H9 (cell line): ENCODE measurements around the gene MXI1. TPM values are rescaled to one million over a fixed set of nuclear protein-coding genes. Genes with fewer than 3 reads are reported as not detected.

Experiments
- DNase-seq: peaks from one replicate; pipeline ENCODE4 v3.0.0-alpha.2; 2017
- H2AFZ ChIP-seq: one replicate; pipeline ENCODE4 v1.6.1; 2013; ENCODE audit warnings: mild to moderate bottlenecking, low read length, control low read depth, moderate library complexity
- H2AK5ac ChIP-seq: 2 replicates; pipeline ENCODE4 v1.6.1; 2013; ENCODE audit warnings: low read length, control low read depth, mixed read lengths; ENCODE audit not compliant: insufficient read length
- H2BK120ac ChIP-seq: one replicate; pipeline ENCODE4 v1.6.1; 2013; ENCODE audit warnings: low read depth, mild to moderate bottlenecking, low read length, control low read depth, inconsistent platforms; ENCODE audit not compliant: poor library complexity, severe bottlenecking
- H2BK12ac ChIP-seq: 2 replicates; pipeline ENCODE4 v1.6.1; 2013; ENCODE audit warnings: low read length, control low read depth, mixed read lengths, low read depth; ENCODE audit not compliant: insufficient read length
- H2BK15ac ChIP-seq: 2 replicates; pipeline ENCODE4 v1.6.1; 2013; ENCODE audit warnings: low read depth, low read length, control low read depth
- H2BK20ac ChIP-seq: one replicate; pipeline ENCODE4 v1.6.1; 2013; ENCODE audit warnings: low read depth, mild to moderate bottlenecking, low read length, control low read depth, inconsistent platforms; ENCODE audit not compliant: poor library complexity, severe bottlenecking
- H2BK5ac ChIP-seq: 2 replicates; pipeline ENCODE4 v1.6.1; 2013; ENCODE audit warnings: low read length, control low read depth, mixed read lengths; ENCODE audit not compliant: insufficient read length
- H3K14ac ChIP-seq: 2 replicates; pipeline ENCODE4 v1.6.1; 2013; ENCODE audit warnings: low read length, control low read depth; ENCODE audit not compliant: insufficient read depth
- H3K18ac ChIP-seq: 2 replicates; pipeline ENCODE4 v1.6.1; 2013; ENCODE audit warnings: low read depth, mild to moderate bottlenecking, mixed read lengths, low read length, control low read depth; ENCODE audit not compliant: insufficient read length
- H3K23ac ChIP-seq: 2 replicates; pipeline ENCODE4 v1.6.1; 2013; ENCODE audit warnings: low read length, control low read depth, mixed read lengths, low read depth; ENCODE audit not compliant: insufficient read length
- H3K23me2 ChIP-seq: 2 replicates; pipeline ENCODE4 v1.6.1; 2013; ENCODE audit warnings: low read depth, mild to moderate bottlenecking, mixed read lengths, low read length, control low read depth; ENCODE audit not compliant: insufficient read length, poor library complexity, severe bottlenecking
- H3K27ac ChIP-seq: 2 replicates; pipeline ENCODE4 v1.5.1; 2013; ENCODE audit warnings: low read length, control low read depth, mixed read lengths, low read depth; ENCODE audit not compliant: insufficient read length
- H3K27me3 ChIP-seq: 2 replicates; pipeline ENCODE4 v1.6.1; 2013; ENCODE audit warnings: low read length, control low read depth, inconsistent platforms; ENCODE audit not compliant: insufficient read depth
- H3K4ac ChIP-seq: 2 replicates; pipeline ENCODE4 v1.6.1; 2013; ENCODE audit warnings: low read depth, mild to moderate bottlenecking, control low read depth, inconsistent platforms, low read length, moderate library complexity
- H3K4me1 ChIP-seq: 2 replicates; pipeline ENCODE4 v1.6.1; 2013; ENCODE audit warnings: low read length, control low read depth, inconsistent platforms; ENCODE audit not compliant: insufficient read depth
- H3K4me2 ChIP-seq: 2 replicates; pipeline ENCODE4 v1.6.1; 2013; ENCODE audit warnings: low read length, control low read depth, mixed read lengths; ENCODE audit not compliant: insufficient read length, insufficient read depth
- H3K56ac ChIP-seq: 2 replicates; pipeline ENCODE4 v1.6.1; 2013; ENCODE audit warnings: low read depth, mild to moderate bottlenecking, mixed read lengths, low read length, control low read depth; ENCODE audit not compliant: insufficient read length
- H3K79me1 ChIP-seq: 2 replicates; pipeline ENCODE4 v1.6.1; 2013; ENCODE audit warnings: low read depth, mild to moderate bottlenecking, moderate library complexity, low read length, control low read depth, inconsistent platforms; ENCODE audit not compliant: insufficient read depth, poor library complexity, severe bottlenecking
- H3K79me2 ChIP-seq: 2 replicates; pipeline ENCODE4 v1.6.1; 2013; ENCODE audit warnings: low read length, control low read depth, inconsistent platforms; ENCODE audit not compliant: insufficient read depth
- H3K9ac ChIP-seq: 2 replicates; pipeline ENCODE4 v1.6.1; 2013; ENCODE audit warnings: low read length, control low read depth, mixed read lengths; ENCODE audit not compliant: insufficient read length; ENCODE audit errors: extremely low read depth
- H3K9me3 ChIP-seq: one replicate; pipeline ENCODE4 v1.6.1; 2013; ENCODE audit warnings: low read depth, low read length, inconsistent platforms; ENCODE audit not compliant: control insufficient read depth
- H3T11ph ChIP-seq: one replicate; pipeline ENCODE4 v1.6.1; 2013; ENCODE audit warnings: mild to moderate bottlenecking, low read length, control low read depth, inconsistent platforms
- H4K20me1 ChIP-seq: one replicate; pipeline ENCODE4 v1.6.1; 2013; ENCODE audit not compliant: control insufficient read depth, insufficient read length, insufficient read depth
- H4K5ac ChIP-seq: 2 replicates; pipeline ENCODE4 v1.6.1; 2013; ENCODE audit warnings: low read depth, mild to moderate bottlenecking, mixed read lengths, low read length, control low read depth; ENCODE audit not compliant: insufficient read length
- H4K8ac ChIP-seq: replicated peaks from 2 replicates; pipeline ENCODE4 v1.6.1; 2013; ENCODE audit warnings: low read length, control low read depth, mixed read lengths, low read depth; ENCODE audit not compliant: insufficient read length
- H4K91ac ChIP-seq: 2 replicates; pipeline ENCODE4 v1.6.1; 2013; ENCODE audit warnings: low read depth, mild to moderate bottlenecking, moderate library complexity, mixed read lengths, low read length, control low read depth; ENCODE audit not compliant: insufficient read length
- H3K27ac Mint-ChIP-seq, 3 experiments: 2 replicates in 2 of 3; 3 replicates in 1 of 3; pipeline ENCODE4 v1.8.0; 2020 to 2021; ENCODE audit warnings: mixed read lengths in 3 of 3, mild to moderate bottlenecking in 1 of 3, moderate library complexity in 1 of 3
- H3K27me3 Mint-ChIP-seq: 2 replicates; pipeline ENCODE4 v1.8.0; 2021; ENCODE audit warnings: low read depth, mild to moderate bottlenecking, moderate library complexity, mixed read lengths
- H3K36me3 Mint-ChIP-seq, 3 experiments: 2 replicates in 2 of 3; 3 replicates in 1 of 3; pipeline ENCODE4 v1.8.0; 2020 to 2021; ENCODE audit warnings: low read depth in 3 of 3, mixed read lengths in 3 of 3; ENCODE audit not compliant: insufficient read depth in 1 of 3
- H3K4me1 Mint-ChIP-seq, 2 experiments: 2 replicates each; pipeline ENCODE4 v1.8.0; 2020; ENCODE audit warnings: mixed read lengths in 2 of 2
- H3K4me3 Mint-ChIP-seq, 2 experiments: 2 replicates in 1 of 2; 3 replicates in 1 of 2; pipeline ENCODE4 v1.8.0; 2020 to 2021; ENCODE audit warnings: mild to moderate bottlenecking in 2 of 2, mixed read lengths in 2 of 2, moderate library complexity in 1 of 2
- H3K9me3 Mint-ChIP-seq, 2 experiments: 2 replicates in 1 of 2; 3 replicates in 1 of 2; pipeline ENCODE4 v1.8.0; 2020; ENCODE audit warnings: mild to moderate bottlenecking in 2 of 2, mixed read lengths in 2 of 2, moderate library complexity in 1 of 2
- CTCF ChIP-seq: fragments of 200-600 bp; sonication (generic); conservative IDR thresholded peaks from 3 replicates; pipeline ENCODE4 v1.8.0; 2021; ENCODE audit warnings: antibody characterized with exemption, mild to moderate bottlenecking
- WGBS: extraction: QIAGEN DNeasy Blood & Tissue Kit; methylation state at CpG from one replicate; pipeline ENCODE4 v1.1.7; 2013; ENCODE audit warnings: missing lambda C conversion rate, low lambda C conversion rate, mixed read lengths; ENCODE audit not compliant: insufficient read length; ENCODE audit errors: extremely low coverage; 5-methylcytosine and 5-hydroxymethylcytosine counted together
- total RNA-seq: library from RNA; stranded (reverse); gene quantifications from 2 replicates; pipeline ENCODE4 v1.2.1, GENCODE V29; 2021

The MXI1 gene
- total RNA-seq, 1 experiment from 2014 or later, result 5.6 TPM

- DNase-seq, result no peak
- Histone ChIP-seq H4K91ac (no peak overlapping the region), H3K4ac (no peak overlapping the region), H3K56ac (no peak overlapping the region), H3K4me1 (no peaks in the 10 kb centered on the region), H2AK5ac (no peak overlapping the region), H3T11ph (no peak overlapping the region), H2BK5ac (no peak overlapping the region), H3K23me2 (no peaks in the 10 kb centered on the region), H3K79me2 (no peaks in the 10 kb centered on the region), H4K20me1 (no peaks in the 10 kb centered on the region), H3K23ac (no peak overlapping the region), H2AFZ (no peak overlapping the region), H2BK120ac (no peak overlapping the region), H3K14ac (no peak overlapping the region), H3K27me3 (no peaks in the 10 kb centered on the region), H4K5ac (no peak overlapping the region), H3K79me1 (no peaks in the 10 kb centered on the region), H3K9me3 (no peaks in the 10 kb centered on the region), H3K18ac (no peak overlapping the region), H3K27ac (no peak overlapping the region), H2BK20ac (no peak overlapping the region), H3K4me2 (no peak overlapping the region), H4K8ac (no peak overlapping the region), H2BK12ac (no peak overlapping the region), H2BK15ac (no peak overlapping the region), H3K9ac (no peak overlapping the region)
- TF ChIP-seq CTCF, result no peak
- Mint-ChIP-seq H3K9me3 (no peaks in the 10 kb centered on the region), H3K27me3 (no peaks in the 10 kb centered on the region; the same call in 1 of the 2 replicates), H3K4me1 (peaks cover 4 to 5% of the 10 kb centered on the region in 2 experiments; a peak in 3 of 4 replicates), H3K4me3 (no peak overlapping the region), H3K36me3 (no peaks in the 10 kb centered on the region), H3K27ac (no peak overlapping the region)
- no CpG with 5 or more reads among the region's 2 CpGs for WGBS
Observed at GRCh38 chr10:110268971-110269370, 61.6 kb downstream of the MXI1 start.
